GM12892 (cell line): ENCODE measurements around the gene OSTF1.

Experiments used
- POLR2A ChIP-seq: IDR thresholded peaks from 2 replicates; pipeline ENCODE4 v1.6.1; 2011; ENCODE audit warnings: low read depth, low read length, control low read depth
- POLR2AphosphoS5 ChIP-seq: IDR thresholded peaks from 2 replicates; pipeline ENCODE4 v1.6.1; 2011; ENCODE audit warnings: low read depth, low read length, control low read depth
- TAF1 ChIP-seq: IDR thresholded peaks from 2 replicates; pipeline ENCODE4 v1.6.1; 2011; ENCODE audit warnings: low read depth, mild to moderate bottlenecking, control low read depth, low read length, borderline replicate concordance

GRCh38 chr9:75175395-75175794 is 87.1 kb downstream of the OSTF1 start:
- TF ChIP-seq POLR2A (no peak), TAF1 (no peak), POLR2AphosphoS5 (no peak)
